ENCODE measurements around the gene FOXS1.

FOXS1 gene

DNA sequence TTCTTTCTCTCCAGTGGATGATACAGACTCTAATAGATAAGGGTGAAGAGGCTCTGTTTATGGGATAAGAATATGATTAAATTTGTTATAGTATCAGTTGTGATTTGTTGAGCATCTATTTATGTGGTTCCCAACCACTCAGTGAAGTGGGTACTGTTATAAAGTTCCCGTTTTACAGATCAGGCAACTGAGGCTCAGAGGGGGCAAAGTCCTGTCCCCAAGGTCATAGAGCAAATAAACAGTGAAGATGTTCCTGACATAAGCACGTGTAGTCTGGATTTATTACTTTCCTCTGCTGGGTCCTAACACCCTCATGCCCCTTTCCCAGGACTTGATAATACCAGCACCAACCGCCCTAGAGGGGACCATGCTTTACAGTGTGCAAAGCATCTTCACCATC is 20.8 kb upstream of the FOXS1 start:
- no peak for TF ChIP-seq CREB1 (IDR thresholded peaks at IDR 0.05; ENCODE audit: low read depth)
- TF ChIP-seq YY1 (IDR thresholded peaks at IDR 0.05; ENCODE audit: low read depth) = no peak

- TF ChIP-seq TCF12 (IDR thresholded peaks at IDR 0.05; ENCODE audit: low read depth) (no peak), EGR1 (IDR thresholded peaks at IDR 0.05) (no peak), NFIC (IDR thresholded peaks at IDR 0.05) (no peak), FOXM1 (IDR thresholded peaks at IDR 0.05; ENCODE audit: borderline replicate concordance, low read depth) (no peak), RAD21 (IDR thresholded peaks at IDR 0.05; ENCODE audit: low read depth) (no peak), CREB1 (IDR thresholded peaks at IDR 0.05; ENCODE audit: low read depth) (no peak)
These were observed 19.4 kb upstream of the FOXS1 start for GRCh38 chr20:31864521-31865400.

GRCh38 chr20:31863296-31864085 is 18.1 kb upstream of the FOXS1 start:
- TF ChIP-seq, protein P1, sequence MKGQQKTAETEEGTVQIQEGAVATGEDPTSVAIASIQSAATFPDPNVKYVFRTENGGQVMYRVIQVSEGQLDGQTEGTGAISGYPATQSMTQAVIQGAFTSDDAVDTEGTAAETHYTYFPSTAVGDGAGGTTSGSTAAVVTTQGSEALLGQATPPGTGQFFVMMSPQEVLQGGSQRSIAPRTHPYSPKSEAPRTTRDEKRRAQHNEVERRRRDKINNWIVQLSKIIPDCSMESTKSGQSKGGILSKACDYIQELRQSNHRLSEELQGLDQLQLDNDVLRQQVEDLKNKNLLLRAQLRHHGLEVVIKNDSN (IDR thresholded peaks at IDR 0.05) = no peak
- TF ChIP-seq MAX (IDR thresholded peaks at IDR 0.05) = no peak
- TF ChIP-seq NFIC (IDR thresholded peaks at IDR 0.05) = no peak
- TF ChIP-seq RAD21 (IDR thresholded peaks at IDR 0.05; ENCODE audit: low read depth) = no peak
- no peak for TF ChIP-seq FOXM1 (IDR thresholded peaks at IDR 0.05; ENCODE audit: borderline replicate concordance, low read depth)
- TF ChIP-seq EGR1 (IDR thresholded peaks at IDR 0.05) = no peak
- TF ChIP-seq CREB1 (IDR thresholded peaks at IDR 0.05; ENCODE audit: low read depth) = no peak
- no peak for TF ChIP-seq CEBPB (IDR thresholded peaks at IDR 0.05)
- no peak for TF ChIP-seq TEAD4 (IDR thresholded peaks at IDR 0.05)
- no peak for TF ChIP-seq ZBTB7A (IDR thresholded peaks at IDR 0.05; ENCODE audit: low read depth)
- TF ChIP-seq TAF1 (IDR thresholded peaks at IDR 0.05; ENCODE audit: low read depth) = no peak
- TF ChIP-seq, protein P2, sequence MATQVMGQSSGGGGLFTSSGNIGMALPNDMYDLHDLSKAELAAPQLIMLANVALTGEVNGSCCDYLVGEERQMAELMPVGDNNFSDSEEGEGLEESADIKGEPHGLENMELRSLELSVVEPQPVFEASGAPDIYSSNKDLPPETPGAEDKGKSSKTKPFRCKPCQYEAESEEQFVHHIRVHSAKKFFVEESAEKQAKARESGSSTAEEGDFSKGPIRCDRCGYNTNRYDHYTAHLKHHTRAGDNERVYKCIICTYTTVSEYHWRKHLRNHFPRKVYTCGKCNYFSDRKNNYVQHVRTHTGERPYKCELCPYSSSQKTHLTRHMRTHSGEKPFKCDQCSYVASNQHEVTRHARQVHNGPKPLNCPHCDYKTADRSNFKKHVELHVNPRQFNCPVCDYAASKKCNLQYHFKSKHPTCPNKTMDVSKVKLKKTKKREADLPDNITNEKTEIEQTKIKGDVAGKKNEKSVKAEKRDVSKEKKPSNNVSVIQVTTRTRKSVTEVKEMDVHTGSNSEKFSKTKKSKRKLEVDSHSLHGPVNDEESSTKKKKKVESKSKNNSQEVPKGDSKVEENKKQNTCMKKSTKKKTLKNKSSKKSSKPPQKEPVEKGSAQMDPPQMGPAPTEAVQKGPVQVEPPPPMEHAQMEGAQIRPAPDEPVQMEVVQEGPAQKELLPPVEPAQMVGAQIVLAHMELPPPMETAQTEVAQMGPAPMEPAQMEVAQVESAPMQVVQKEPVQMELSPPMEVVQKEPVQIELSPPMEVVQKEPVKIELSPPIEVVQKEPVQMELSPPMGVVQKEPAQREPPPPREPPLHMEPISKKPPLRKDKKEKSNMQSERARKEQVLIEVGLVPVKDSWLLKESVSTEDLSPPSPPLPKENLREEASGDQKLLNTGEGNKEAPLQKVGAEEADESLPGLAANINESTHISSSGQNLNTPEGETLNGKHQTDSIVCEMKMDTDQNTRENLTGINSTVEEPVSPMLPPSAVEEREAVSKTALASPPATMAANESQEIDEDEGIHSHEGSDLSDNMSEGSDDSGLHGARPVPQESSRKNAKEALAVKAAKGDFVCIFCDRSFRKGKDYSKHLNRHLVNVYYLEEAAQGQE (IDR thresholded peaks at IDR 0.05; ENCODE audit: low read depth) = no peak
- TF ChIP-seq EP300 (IDR thresholded peaks at IDR 0.05; ENCODE audit: borderline replicate concordance) = no peak
- TF ChIP-seq YY1 (IDR thresholded peaks at IDR 0.05; ENCODE audit: low read depth) = no peak
- TF ChIP-seq TCF12 (IDR thresholded peaks at IDR 0.05; ENCODE audit: low read depth) = no peak

GRCh38 chr20:31862506-31862905 is 17.1 kb upstream of the FOXS1 start:
- TF ChIP-seq, protein P2 (IDR thresholded peaks at IDR 0.05; ENCODE audit: low read depth) = no peak
- no peak for TF ChIP-seq CEBPB (IDR thresholded peaks at IDR 0.05)
- no peak for TF ChIP-seq EGR1 (IDR thresholded peaks at IDR 0.05)
- no peak for TF ChIP-seq TAF1 (IDR thresholded peaks at IDR 0.05; ENCODE audit: low read depth)
- TF ChIP-seq, protein P1 (IDR thresholded peaks at IDR 0.05) = no peak
- TF ChIP-seq NFIC (IDR thresholded peaks at IDR 0.05) = no peak
- TF ChIP-seq TEAD4 (IDR thresholded peaks at IDR 0.05) = no peak
- no peak for TF ChIP-seq MAX (IDR thresholded peaks at IDR 0.05)
- no peak for TF ChIP-seq YY1 (IDR thresholded peaks at IDR 0.05; ENCODE audit: low read depth)
- no peak for TF ChIP-seq CREB1 (IDR thresholded peaks at IDR 0.05; ENCODE audit: low read depth)
- no peak for TF ChIP-seq TCF12 (IDR thresholded peaks at IDR 0.05; ENCODE audit: low read depth)
- no peak for TF ChIP-seq EP300 (IDR thresholded peaks at IDR 0.05; ENCODE audit: borderline replicate concordance)
- TF ChIP-seq ZBTB7A (IDR thresholded peaks at IDR 0.05; ENCODE audit: low read depth) = no peak
- TF ChIP-seq RAD21 (IDR thresholded peaks at IDR 0.05; ENCODE audit: low read depth) = no peak
- no peak for TF ChIP-seq FOXM1 (IDR thresholded peaks at IDR 0.05; ENCODE audit: borderline replicate concordance, low read depth)

- TF ChIP-seq MAX (IDR thresholded peaks at IDR 0.05) = no peak
- no peak for TF ChIP-seq YY1 (IDR thresholded peaks at IDR 0.05; ENCODE audit: low read depth)
- TF ChIP-seq EGR1 (IDR thresholded peaks at IDR 0.05) = no peak
- TF ChIP-seq CREB1 (IDR thresholded peaks at IDR 0.05; ENCODE audit: low read depth) = no peak
- TF ChIP-seq, protein P2 (IDR thresholded peaks at IDR 0.05; ENCODE audit: low read depth) = no peak
- no peak for TF ChIP-seq NFIC (IDR thresholded peaks at IDR 0.05)
- TF ChIP-seq TCF12 (IDR thresholded peaks at IDR 0.05; ENCODE audit: low read depth) = no peak
- TF ChIP-seq TEAD4 (IDR thresholded peaks at IDR 0.05) = no peak
These were observed 16.7 kb upstream of the FOXS1 start for GRCh38 chr20:31862157-31862470.
